ENCODE results near the gene GABBR2. TPM values are rescaled to one million over a fixed set of nuclear protein-coding genes. Genes with fewer than 3 reads are reported as not detected.

Gene GABBR2
- total RNA-seq, 2 donors from 2014 or later: not detected

- no peaks in the 10 kb centered on the region for H3K4me1 ChIP-seq
- H3K27me3 ChIP-seq: no peaks in the 10 kb centered on the region
- H3K36me3 ChIP-seq (replicated peaks in 1 of 2; ENCODE audit: insufficient read depth in 1 of 2, low read depth in 2 of 2): no peaks in the 10 kb centered on the region
- no peak for ATAC-seq
- intact Hi-C loops (cut with DNase I): no loop called here
- TF ChIP-seq CTCF (IDR thresholded peaks at IDR 0.05) (no peak), POLR2A (IDR thresholded peaks at IDR 0.05) (no peak)
- no peaks in the 10 kb centered on the region for H3K9me3 ChIP-seq
- DNase-seq: no peak
- no peak overlapping the region for H3K4me3 ChIP-seq
- WGBS, 2 donors: 86 to 92% methylated on average over 6 of the region's 6 CpGs
- H3K27ac ChIP-seq: no peak overlapping the region
Measured at GRCh38 chr9:98403715-98404114, 305.0 kb downstream of the GABBR2 start.

GRCh38 chr9:98402019-98402840 lies 306.5 kb downstream of the GABBR2 start:
- H3K9me3 ChIP-seq: no peaks in the 10 kb centered on the region
- ATAC-seq: no peak
- intact Hi-C loops (cut with DNase I): no loop called here
- no peak overlapping the region for H3K27ac ChIP-seq
- H3K27me3 ChIP-seq: no peaks in the 10 kb centered on the region
- DNase-seq: no peak
- TF ChIP-seq CTCF (IDR thresholded peaks at IDR 0.05) (no peak), POLR2A (IDR thresholded peaks at IDR 0.05) (no peak)
- H3K4me1 ChIP-seq: no peaks in the 10 kb centered on the region
- 79 to 87% methylated on average over 14 of the region's 14 CpGs for WGBS, 2 donors
- no peak overlapping the region for H3K4me3 ChIP-seq
- no peaks in the 10 kb centered on the region for H3K36me3 ChIP-seq (replicated peaks in 1 of 2; ENCODE audit: insufficient read depth in 1 of 2, low read depth in 2 of 2)

GRCh38 chr9:98401140-98402018 lies 307.4 kb downstream of the GABBR2 start:
- no peaks in the 10 kb centered on the region for H3K9me3 ChIP-seq
- no peak overlapping the region for H3K4me3 ChIP-seq
- WGBS, 2 donors: 69 to 72% methylated on average over 11 of the region's 11 CpGs
- TF ChIP-seq POLR2A (IDR thresholded peaks at IDR 0.05) (no peak), CTCF (IDR thresholded peaks at IDR 0.05) (no peak)
- H3K4me1 ChIP-seq: no peaks in the 10 kb centered on the region
- DNase-seq (no peak), ATAC-seq (no peak)
- no peak overlapping the region for H3K27ac ChIP-seq
- no peaks in the 10 kb centered on the region for H3K27me3 ChIP-seq
- intact Hi-C loops (cut with DNase I): no loop called here
- H3K36me3 ChIP-seq (replicated peaks in 1 of 2; ENCODE audit: insufficient read depth in 1 of 2, low read depth in 2 of 2): no peaks in the 10 kb centered on the region

- Histone ChIP-seq H3K4me3 (no peak overlapping the region), H3K9me3 (no peaks in the 10 kb centered on the region), H3K27ac (no peak overlapping the region), H3K36me3 (replicated peaks in 1 of 2; ENCODE audit: insufficient read depth in 1 of 2, low read depth in 2 of 2) (no peaks in the 10 kb centered on the region), H3K27me3 (no peaks in the 10 kb centered on the region), H3K4me1 (no peaks in the 10 kb centered on the region)
- no peak for ATAC-seq
- intact Hi-C loops (cut with DNase I): no loop called here
- TF ChIP-seq POLR2A (IDR thresholded peaks at IDR 0.05) (no peak), CTCF (IDR thresholded peaks at IDR 0.05) (no peak)
- WGBS, 2 donors: 89 to 93% methylated on average over 8 of the region's 8 CpGs
- DNase-seq: no peak
Measured at GRCh38 chr9:98399950-98400683, 308.6 kb downstream of the GABBR2 start.
